CD8-positive, alpha-beta memory T cell (primary cell): ENCODE results near the gene ZC3H15. TPM values are rescaled to one million over a fixed set of nuclear protein-coding genes. Genes with fewer than 3 reads are reported as not detected.
"Not testable (repeated sequence)": the region's sequence is repeated elsewhere in the genome, so short reads cannot be mapped to it uniquely, and the experiment has no call there.

Source experiments
- CTCF ChIA-PET: fragments of 350-600 bp; sonication (Branson Sonifier 250); formaldehyde crosslinking; loops from one replicate; lab custom pipeline; 2021; ENCODE audit warnings: antibody characterized with exemption; lab: Charles Lee
- POLR2A ChIA-PET: fragments of 350-600 bp; sonication (Branson Sonifier 250); formaldehyde crosslinking; loops from one replicate; lab custom pipeline; 2021; ENCODE audit warnings: antibody characterized with exemption; lab: Charles Lee
- DNase-seq, 5 donors: peaks; one replicate each; pipeline versions ENCODE4 v3.0.0 to v3.0.0-alpha.2; 2020 to 2022; ENCODE audit warnings: mixed read lengths in 1 of 5
- H3K27ac ChIP-seq: one replicate; pipeline ENCODE4 v1.7.0; 2013; ENCODE audit warnings: low read depth, mild to moderate bottlenecking, low read length, moderate library complexity
- H3K27me3 ChIP-seq: 2 replicates; pipeline ENCODE4 v1.7.0; 2013; ENCODE audit warnings: low read length, mild to moderate bottlenecking; ENCODE audit not compliant: insufficient read depth, poor library complexity, severe bottlenecking
- H3K36me3 ChIP-seq: 2 replicates; pipeline ENCODE4 v1.7.0; 2013; ENCODE audit warnings: mild to moderate bottlenecking, low read length, moderate library complexity; ENCODE audit not compliant: insufficient read depth
- H3K4me1 ChIP-seq: 2 replicates; pipeline ENCODE4 v1.7.0; 2013; ENCODE audit warnings: mild to moderate bottlenecking, low read length, moderate library complexity; ENCODE audit not compliant: insufficient read depth
- H3K4me3 ChIP-seq: 2 replicates; pipeline ENCODE4 v1.7.0; 2013; ENCODE audit warnings: mild to moderate bottlenecking, low read length
- H3K9me3 ChIP-seq: 2 replicates; pipeline ENCODE4 v1.7.0; 2013; ENCODE audit warnings: mild to moderate bottlenecking, low read length
- H3K27ac Mint-ChIP-seq, 8 donors: one replicate each; pipeline ENCODE4 v1.8.0; 2020 to 2021; ENCODE audit warnings: mixed read lengths in 8 of 8, mild to moderate bottlenecking in 6 of 8, inconsistent platforms in 3 of 8, moderate library complexity in 3 of 8
- H3K27me3 Mint-ChIP-seq, 2 donors: one replicate each; pipeline ENCODE4 v1.8.0; 2020 to 2021; ENCODE audit warnings: mixed read lengths in 2 of 2, mild to moderate bottlenecking in 1 of 2, moderate library complexity in 1 of 2
- H3K36me3 Mint-ChIP-seq, 3 donors: one replicate each; pipeline ENCODE4 v1.8.0; 2020 to 2021; ENCODE audit warnings: mixed read lengths in 3 of 3, inconsistent platforms in 1 of 3, mild to moderate bottlenecking in 1 of 3
- H3K4me1 Mint-ChIP-seq, 3 donors: one replicate each; pipeline ENCODE4 v1.8.0; 2020 to 2021; ENCODE audit warnings: mixed read lengths in 3 of 3, inconsistent platforms in 1 of 3, mild to moderate bottlenecking in 1 of 3
- H3K4me3 Mint-ChIP-seq, 7 donors: one replicate each; pipeline ENCODE4 v1.8.0; 2020 to 2021; ENCODE audit warnings: mixed read lengths in 7 of 7, mild to moderate bottlenecking in 6 of 7, moderate library complexity in 4 of 7, inconsistent platforms in 2 of 7
- H3K9me3 Mint-ChIP-seq, 5 donors: one replicate each; pipeline ENCODE4 v1.8.0; 2020 to 2022; ENCODE audit warnings: mixed read lengths in 5 of 5, mild to moderate bottlenecking in 3 of 5, moderate library complexity in 2 of 5, inconsistent platforms in 1 of 5
- polyA plus RNA-seq: library from polyadenylated mRNA; unstranded; fragments of 300-500 nt; fragmentation: Illumina TruSeq; gene quantifications from one replicate; pipeline ENCODE4 v1.2.3, GENCODE V29; 2021
- total RNA-seq, 2 experiments: library from RNA; stranded (reverse); gene quantifications; one replicate each; pipeline ENCODE4 v1.2.3, GENCODE V29; 2021

Gene ZC3H15
- total and polyA plus RNA-seq, 3 experiments from 2014 or later, result 66.9 to 104 (median 101) TPM

DNA sequence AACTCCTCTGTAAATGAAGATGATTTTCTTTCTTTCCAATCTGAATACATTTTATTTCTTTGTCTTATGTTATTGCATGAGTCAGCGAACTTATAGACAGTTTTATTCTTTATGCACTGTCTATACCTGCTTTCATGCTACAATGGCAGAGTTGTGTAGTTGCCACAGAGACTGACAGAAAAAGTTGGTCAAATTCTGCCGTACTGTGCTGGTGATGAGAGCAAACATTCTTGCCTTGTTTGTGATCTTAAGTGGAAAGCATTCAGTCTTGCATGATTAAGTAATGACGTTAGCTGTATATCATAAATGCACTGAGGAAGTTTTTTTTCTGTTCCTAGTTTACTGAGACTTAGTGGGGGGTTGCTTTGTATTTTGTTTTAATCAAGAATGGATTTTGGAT lies 32.9 kb downstream of the ZC3H15 start:
- H3K27ac ChIP-seq, result no peak overlapping the region
- H3K36me3 ChIP-seq, result no peaks in the 10 kb centered on the region
- no peak for DNase-seq
- Mint-ChIP-seq H3K9me3 (no peaks in the 10 kb centered on the region), H3K27ac (peak overlapping the region in 4 of 8 donors; percentile 4 to 13 (median 9)), H3K36me3 (peaks cover 9 to 43% (median 14%) of the 10 kb centered on the region in 3 donors), H3K4me3 (no peak overlapping the region), H3K4me1 (peaks cover 0 to 8% (median 0%) of the 10 kb centered on the region in 3 donors), H3K27me3 (no peaks in the 10 kb centered on the region)
- ChIA-PET CTCF (interaction anchor here (1.3 kb wide), 1 partner anchor 9 kb away, joined by 4 read pairs; no protein-coding TSS in a partner anchor), POLR2A (no interaction called here)
- H3K4me1 ChIP-seq, result no peaks in the 10 kb centered on the region
- H3K4me3 ChIP-seq, result no peak overlapping the region
- H3K9me3 ChIP-seq, result no peaks in the 10 kb centered on the region
- H3K27me3 ChIP-seq, result no peaks in the 10 kb centered on the region

DNA sequence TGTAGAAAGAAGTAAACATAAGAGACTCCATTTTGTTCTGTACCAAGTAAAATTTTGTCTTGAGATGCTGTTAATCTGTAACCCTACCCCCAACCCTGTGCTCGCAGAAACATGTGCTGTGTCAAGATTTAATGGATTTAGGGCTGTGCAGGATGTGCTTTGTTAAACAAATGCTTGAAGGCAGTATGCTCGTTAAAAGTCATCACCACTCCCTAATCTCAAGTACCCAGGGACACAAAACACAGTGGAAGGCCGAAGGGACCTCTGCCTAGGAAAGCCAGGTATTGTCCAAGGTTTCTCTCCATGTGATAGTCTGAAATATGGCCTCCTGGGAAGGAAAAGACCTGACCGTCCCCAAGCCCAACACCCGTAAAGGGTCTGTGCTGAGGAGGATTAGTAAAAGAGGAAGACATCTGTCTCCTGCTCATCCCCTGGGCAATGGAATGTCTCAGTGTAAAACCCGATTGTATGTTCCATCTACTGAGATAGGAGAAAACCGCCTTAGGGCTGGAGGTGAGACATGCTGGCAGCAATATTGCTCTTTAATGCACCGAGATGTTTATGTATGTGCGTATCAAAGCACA lies 35.6 kb downstream of the ZC3H15 start:
- POLR2A ChIA-PET, result not testable (repeated sequence)

DNA sequence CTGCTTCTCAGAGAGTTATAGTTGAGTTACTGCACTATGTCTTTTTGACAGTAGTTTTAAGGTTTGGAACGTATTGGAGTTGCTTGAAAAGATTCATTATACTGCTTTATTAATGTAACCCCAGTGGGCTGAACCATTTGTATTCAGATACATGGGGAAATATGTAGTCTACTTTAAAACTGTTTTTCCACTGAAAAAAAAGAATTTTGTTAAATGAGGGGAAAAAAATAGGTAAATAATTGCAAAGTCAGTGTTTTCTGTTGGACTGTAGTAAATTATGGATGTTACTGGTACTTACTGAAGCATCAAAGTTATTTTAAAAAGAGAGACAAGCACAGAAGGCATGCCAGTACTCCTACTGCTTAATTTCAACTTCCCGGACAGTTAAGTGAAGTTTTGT lies 36.4 kb downstream of the ZC3H15 start:
- H3K27ac ChIP-seq, result no peak overlapping the region
- no peak for DNase-seq
- H3K36me3 ChIP-seq, result no peaks in the 10 kb centered on the region
- Mint-ChIP-seq H3K36me3 (peaks cover 8 to 29% (median 14%) of the 10 kb centered on the region in 3 donors), H3K4me1 (peaks cover 0 to 4% (median 0%) of the 10 kb centered on the region in 3 donors), H3K9me3 (no peaks in the 10 kb centered on the region), H3K27ac (no peak overlapping the region), H3K4me3 (no peak overlapping the region), H3K27me3 (no peaks in the 10 kb centered on the region)
- H3K27me3 ChIP-seq, result no peaks in the 10 kb centered on the region
- POLR2A ChIA-PET, result no interaction called here
- H3K4me1 ChIP-seq, result no peaks in the 10 kb centered on the region
- CTCF ChIA-PET, result no interaction called here
- no peak overlapping the region for H3K4me3 ChIP-seq
- H3K9me3 ChIP-seq, result no peaks in the 10 kb centered on the region

More for the DNA sequence above, 35.6 kb downstream of the ZC3H15 start:
- H3K9me3 Mint-ChIP-seq, H3K27me3 Mint-ChIP-seq, H3K4me3 Mint-ChIP-seq, H3K27ac ChIP-seq, H3K9me3 ChIP-seq, DNase-seq, H3K36me3 ChIP-seq, H3K27me3 ChIP-seq, CTCF ChIA-PET, H3K4me1 Mint-ChIP-seq, H3K4me1 ChIP-seq, H3K4me3 ChIP-seq, H3K27ac Mint-ChIP-seq: not testable (repeated sequence)
- peaks cover 9 to 34% (median 14%) of the 10 kb centered on the region in 3 donors for H3K36me3 Mint-ChIP-seq

DNA sequence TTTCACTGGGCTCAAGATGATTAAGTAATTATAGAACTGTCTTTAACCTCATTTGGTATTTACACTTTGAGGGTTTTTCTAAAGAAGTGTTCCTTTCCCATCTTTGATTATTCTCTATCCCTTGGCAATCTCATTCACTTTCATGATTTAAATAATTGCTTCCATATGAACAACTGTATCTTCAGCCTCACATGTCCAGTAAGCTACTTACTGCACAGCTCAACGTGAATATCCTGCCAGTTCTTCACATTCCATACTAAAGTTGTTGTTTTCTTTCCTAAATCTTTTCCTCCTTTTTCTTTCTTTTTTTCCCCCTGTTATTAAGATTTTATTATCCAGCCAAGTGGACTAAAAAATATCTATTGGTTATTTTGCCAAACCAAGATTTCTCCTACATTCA lies 37.7 kb downstream of the ZC3H15 start:
- Mint-ChIP-seq H3K27ac (no peak overlapping the region), H3K9me3 (no peaks in the 10 kb centered on the region), H3K27me3 (no peaks in the 10 kb centered on the region), H3K4me3 (no peak overlapping the region), H3K36me3 (peaks cover 6 to 19% (median 14%) of the 10 kb centered on the region in 3 donors), H3K4me1 (no peaks in the 10 kb centered on the region)
- ChIA-PET CTCF (no interaction called here), POLR2A (no interaction called here)
- no peak for DNase-seq
- Histone ChIP-seq H3K27ac (no peak overlapping the region), H3K36me3 (no peaks in the 10 kb centered on the region), H3K27me3 (no peaks in the 10 kb centered on the region), H3K9me3 (no peaks in the 10 kb centered on the region), H3K4me1 (no peaks in the 10 kb centered on the region), H3K4me3 (no peak overlapping the region)

DNA sequence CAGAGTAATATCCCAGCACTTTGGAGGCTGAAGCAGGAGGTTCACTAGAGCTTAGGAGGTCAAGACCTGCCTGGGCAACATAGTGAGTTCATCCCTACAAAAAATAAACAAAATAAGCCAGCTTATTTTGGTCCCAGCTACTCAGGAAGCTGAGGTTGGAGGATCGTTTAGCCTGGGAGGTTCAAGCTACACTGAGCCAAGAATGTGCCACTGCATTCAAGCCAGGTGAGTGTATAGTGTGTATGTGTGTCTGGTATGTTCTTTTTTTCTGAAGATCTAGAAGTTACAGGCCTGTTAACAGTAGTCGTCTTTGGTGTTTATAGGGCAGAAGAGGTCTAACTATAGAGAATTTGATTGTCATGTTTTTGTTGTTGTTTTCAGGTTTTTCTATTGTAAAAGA lies 40.2 kb downstream of the ZC3H15 start:
- peak overlapping the region in 1 of 8 donors; percentile 17 for H3K27ac Mint-ChIP-seq
- no peaks in the 10 kb centered on the region for H3K9me3 Mint-ChIP-seq
- no peak for DNase-seq
- H3K27ac ChIP-seq, result no peak overlapping the region
- H3K4me1 ChIP-seq, result no peaks in the 10 kb centered on the region
- no peak overlapping the region for H3K4me3 ChIP-seq
- CTCF ChIA-PET, result no interaction called here
- H3K27me3 Mint-ChIP-seq, result no peaks in the 10 kb centered on the region
- POLR2A ChIA-PET, result no interaction called here
- no peak overlapping the region for H3K4me3 Mint-ChIP-seq
- H3K9me3 ChIP-seq, result no peaks in the 10 kb centered on the region
- H3K27me3 ChIP-seq, result no peaks in the 10 kb centered on the region
- no peaks in the 10 kb centered on the region for H3K36me3 ChIP-seq
- no peaks in the 10 kb centered on the region for H3K4me1 Mint-ChIP-seq
- peaks cover under 1 to 3% (median 2%) of the 10 kb centered on the region in 3 donors for H3K36me3 Mint-ChIP-seq

DNA sequence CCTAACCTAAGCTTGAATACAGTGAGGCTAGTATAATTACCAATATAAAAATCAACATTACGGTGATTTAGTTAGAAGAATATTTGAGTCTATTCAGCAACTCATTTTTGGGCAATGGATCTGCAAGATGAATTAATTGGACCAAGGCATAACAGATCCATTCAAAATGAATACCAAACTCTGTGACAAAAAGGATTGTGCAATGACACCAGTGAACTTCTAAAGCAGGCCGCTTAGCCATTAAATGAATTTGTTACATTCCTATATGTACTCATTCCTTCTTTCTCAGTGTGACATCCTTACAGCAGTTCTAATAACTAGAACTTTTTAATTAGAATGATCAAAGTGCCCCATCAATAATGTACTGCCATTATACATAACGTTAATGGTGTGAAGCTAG lies 44.3 kb downstream of the ZC3H15 start:
- no peak for DNase-seq
- no peak overlapping the region for H3K27ac Mint-ChIP-seq
- no peaks in the 10 kb centered on the region for H3K27me3 Mint-ChIP-seq
- POLR2A ChIA-PET, result interaction anchor here (0.7 kb wide), 1 partner anchor 60 kb away, joined by 5 read pairs; the partner anchor contains the start of gene ITGAV
- no peak overlapping the region for H3K4me3 Mint-ChIP-seq
- H3K9me3 Mint-ChIP-seq, result no peaks in the 10 kb centered on the region
- H3K4me1 ChIP-seq, result no peaks in the 10 kb centered on the region
- no peaks in the 10 kb centered on the region for H3K36me3 ChIP-seq
- no peaks in the 10 kb centered on the region for H3K4me1 Mint-ChIP-seq
- H3K27ac ChIP-seq, result no peak overlapping the region
- CTCF ChIA-PET, result no interaction called here
- no peaks in the 10 kb centered on the region for H3K36me3 Mint-ChIP-seq
- H3K4me3 ChIP-seq, result no peak overlapping the region
- H3K27me3 ChIP-seq, result no peaks in the 10 kb centered on the region
- H3K9me3 ChIP-seq, result no peaks in the 10 kb centered on the region

DNA sequence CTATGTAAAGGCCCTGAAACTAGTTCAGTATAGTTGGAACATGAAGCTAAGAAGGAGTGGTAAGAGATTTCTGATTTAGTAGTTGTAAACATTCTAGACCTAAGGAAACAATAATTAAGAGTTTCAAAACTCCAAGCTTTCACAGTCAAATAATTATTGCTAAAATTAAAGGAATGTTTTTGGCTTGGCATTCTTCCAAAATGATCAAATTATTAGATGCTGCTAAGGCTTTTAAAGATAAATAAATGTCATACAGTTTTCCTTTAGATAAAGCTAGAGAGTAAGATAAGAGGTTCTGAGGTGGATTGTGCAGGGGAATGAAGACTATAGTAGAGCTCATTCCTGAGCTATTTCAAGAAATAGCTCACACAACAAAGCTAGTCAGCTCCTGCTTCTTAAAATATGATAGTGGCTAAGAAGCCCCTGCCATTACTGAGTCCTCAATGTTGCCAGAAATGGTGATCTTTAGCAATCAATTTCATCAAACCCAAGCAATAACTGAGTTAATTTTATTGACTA lies 45.3 kb downstream of the ZC3H15 start:
- ChIA-PET POLR2A (no interaction called here), CTCF (no interaction called here)
- Mint-ChIP-seq H3K27me3 (peaks cover 0 to 1% of the 10 kb centered on the region in 2 donors), H3K9me3 (no peaks in the 10 kb centered on the region), H3K4me1 (no peaks in the 10 kb centered on the region), H3K4me3 (no peak overlapping the region), H3K27ac (no peak overlapping the region), H3K36me3 (no peaks in the 10 kb centered on the region)
- no peaks in the 10 kb centered on the region for H3K9me3 ChIP-seq
- no peaks in the 10 kb centered on the region for H3K4me1 ChIP-seq
- no peaks in the 10 kb centered on the region for H3K27me3 ChIP-seq
- H3K36me3 ChIP-seq, result no peaks in the 10 kb centered on the region
- no peak overlapping the region for H3K27ac ChIP-seq
- no peak for DNase-seq
- no peak overlapping the region for H3K4me3 ChIP-seq

DNA sequence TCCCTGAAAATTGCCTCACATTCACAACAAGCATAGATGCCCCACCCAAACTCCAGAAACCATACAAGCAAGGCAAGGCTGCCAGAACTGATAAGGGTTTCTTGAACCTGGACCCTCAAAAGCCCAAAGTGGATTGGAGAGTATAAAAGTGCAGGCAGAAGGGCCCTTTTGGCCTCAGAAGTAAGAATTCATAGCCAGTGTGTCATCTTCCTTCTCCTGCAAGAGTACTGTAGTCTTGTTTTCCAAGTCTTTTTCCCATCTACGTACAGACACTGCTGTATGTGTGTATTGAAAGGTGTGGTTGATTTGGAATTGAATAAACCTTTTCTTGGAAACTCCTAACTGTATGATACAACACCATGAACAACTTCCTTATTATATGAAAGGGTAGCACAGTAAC lies 46.8 kb downstream of the ZC3H15 start:
- DNase-seq, result no peak
- Histone ChIP-seq H3K27ac (no peak overlapping the region), H3K9me3 (no peaks in the 10 kb centered on the region), H3K27me3 (no peaks in the 10 kb centered on the region), H3K36me3 (no peaks in the 10 kb centered on the region), H3K4me3 (no peak overlapping the region), H3K4me1 (no peaks in the 10 kb centered on the region)
- Mint-ChIP-seq H3K36me3 (no peaks in the 10 kb centered on the region), H3K4me1 (no peaks in the 10 kb centered on the region), H3K9me3 (no peaks in the 10 kb centered on the region), H3K4me3 (no peak overlapping the region), H3K27ac (no peak overlapping the region), H3K27me3 (peaks cover 1 to 3% of the 10 kb centered on the region in 2 donors)
- ChIA-PET CTCF (no interaction called here), POLR2A (no interaction called here)
